ENCODE results near the gene RTN4. TPM values are rescaled to one million over a fixed set of nuclear protein-coding genes. Genes with fewer than 3 reads are reported as not detected.

The RTN4 gene
- total and polyA plus RNA-seq, 5 donors from 2014 or later, result 84.2 to 151 (median 102) TPM

DNA sequence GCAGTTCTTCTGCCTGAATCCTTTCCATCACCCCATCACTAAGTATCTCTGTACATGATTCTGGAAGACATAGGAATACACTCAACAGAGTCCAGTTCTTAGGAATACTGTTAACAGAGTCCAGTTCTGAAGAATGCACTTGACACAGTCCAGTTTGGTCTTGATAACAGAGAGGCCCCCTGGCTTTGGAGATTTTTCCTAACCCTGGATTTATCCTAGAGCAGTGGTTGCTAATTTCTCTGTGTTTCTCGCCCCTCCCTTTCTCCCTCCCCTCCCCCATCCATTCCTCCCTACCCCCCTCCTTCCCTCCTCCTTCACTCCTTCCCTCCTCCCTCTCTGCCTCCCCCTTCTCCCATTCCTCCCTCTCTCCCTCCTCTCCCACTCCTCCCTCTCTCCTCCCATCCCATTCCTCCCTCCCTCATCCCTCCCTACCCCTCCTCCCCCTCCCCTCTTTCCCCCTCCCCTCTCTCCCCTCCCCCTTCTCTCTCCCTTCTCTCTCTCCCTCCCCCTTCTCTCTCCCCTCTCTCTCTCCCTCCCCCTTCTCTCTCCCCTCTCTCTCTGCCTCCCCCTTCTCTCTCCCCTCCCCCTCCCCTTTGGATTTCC is 105.4 kb downstream of the RTN4 start:
- peaks cover 0 to 6% (median 2%) of the 10 kb centered on the region in 4 donors for H3K4me1 Mint-ChIP-seq
- H3K9me3 Mint-ChIP-seq, result peaks cover 0 to 3% (median 0%) of the 10 kb centered on the region in 7 donors
- no peak for DNase-seq

DNA sequence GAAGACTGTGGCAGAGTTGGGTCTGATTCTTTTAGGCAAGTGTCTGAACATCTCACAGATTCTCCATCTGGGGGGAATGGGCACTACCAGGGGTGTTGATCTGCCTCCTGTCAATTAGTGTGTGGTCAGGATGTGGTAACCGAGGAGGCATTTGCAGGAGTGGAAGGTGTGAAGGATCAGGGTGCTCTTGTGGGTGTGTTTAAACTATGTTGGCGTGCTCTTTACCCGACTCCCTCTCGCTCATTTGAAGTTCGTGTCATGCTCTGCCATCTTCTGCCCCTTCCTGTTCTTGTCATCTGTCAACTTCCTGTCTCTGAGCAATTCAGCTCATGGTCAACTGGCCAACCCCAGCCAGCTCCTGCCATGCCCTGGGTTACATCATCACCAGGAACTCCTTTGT is 107.9 kb downstream of the RTN4 start:
- ATAC-seq (ENCODE audit: low read depth in 2 of 2) (peak; percentile 55 to 64), DNase-seq (peak in 2 of 3 donors; percentile 36 to 70)
- H3K4me3 Mint-ChIP-seq, result no peak overlapping the region
- H3K27me3 Mint-ChIP-seq, result no peaks in the 10 kb centered on the region
- Histone ChIP-seq H3K27ac (ENCODE audit: insufficient read depth, low read length, poor library complexity, severe bottlenecking) (no peak overlapping the region), H3K9me3 (ENCODE audit: control insufficient read depth in 2 of 2, low read length in 2 of 2) (peaks cover 0 to 2% of the 10 kb centered on the region in 2 experiments), H3K4me1 (ENCODE audit: control insufficient read depth, insufficient read depth, low read length, poor library complexity, severe bottlenecking) (peaks cover 11% of the 10 kb centered on the region), H3K27me3 (ENCODE audit: control insufficient read depth, insufficient read depth, low read length) (no peaks in the 10 kb centered on the region), H3K36me3 (ENCODE audit: control insufficient read depth, insufficient read depth, low read length) (no peaks in the 10 kb centered on the region), H3K4me3 (ENCODE audit: low read depth, low read length) (no peak overlapping the region)
- H3K27ac Mint-ChIP-seq, result no peak overlapping the region
- no peaks in the 10 kb centered on the region for H3K36me3 Mint-ChIP-seq
- peaks cover 0 to 11% (median 2%) of the 10 kb centered on the region in 7 donors for H3K9me3 Mint-ChIP-seq
- H3K4me1 Mint-ChIP-seq, result peaks cover 0 to 6% (median 2%) of the 10 kb centered on the region in 4 donors

More for the DNA sequence above, 105.4 kb downstream of the RTN4 start:
- peaks cover 11% of the 10 kb centered on the region for H3K4me1 ChIP-seq (ENCODE audit: control insufficient read depth, insufficient read depth, low read length, poor library complexity, severe bottlenecking)
- no peak for ATAC-seq (ENCODE audit: low read depth in 2 of 2)
- Mint-ChIP-seq H3K27ac (no peak overlapping the region), H3K27me3 (no peaks in the 10 kb centered on the region), H3K36me3 (no peaks in the 10 kb centered on the region), H3K4me3 (no peak overlapping the region)
- no peaks in the 10 kb centered on the region for H3K27me3 ChIP-seq (ENCODE audit: control insufficient read depth, insufficient read depth, low read length)
- H3K9me3 ChIP-seq (ENCODE audit: control insufficient read depth in 2 of 2, low read length in 2 of 2), result no peaks in the 10 kb centered on the region
- no peak overlapping the region for H3K27ac ChIP-seq (ENCODE audit: insufficient read depth, low read length, poor library complexity, severe bottlenecking)
- H3K36me3 ChIP-seq (ENCODE audit: control insufficient read depth, insufficient read depth, low read length), result no peaks in the 10 kb centered on the region
- no peak overlapping the region for H3K4me3 ChIP-seq (ENCODE audit: low read depth, low read length)

DNA sequence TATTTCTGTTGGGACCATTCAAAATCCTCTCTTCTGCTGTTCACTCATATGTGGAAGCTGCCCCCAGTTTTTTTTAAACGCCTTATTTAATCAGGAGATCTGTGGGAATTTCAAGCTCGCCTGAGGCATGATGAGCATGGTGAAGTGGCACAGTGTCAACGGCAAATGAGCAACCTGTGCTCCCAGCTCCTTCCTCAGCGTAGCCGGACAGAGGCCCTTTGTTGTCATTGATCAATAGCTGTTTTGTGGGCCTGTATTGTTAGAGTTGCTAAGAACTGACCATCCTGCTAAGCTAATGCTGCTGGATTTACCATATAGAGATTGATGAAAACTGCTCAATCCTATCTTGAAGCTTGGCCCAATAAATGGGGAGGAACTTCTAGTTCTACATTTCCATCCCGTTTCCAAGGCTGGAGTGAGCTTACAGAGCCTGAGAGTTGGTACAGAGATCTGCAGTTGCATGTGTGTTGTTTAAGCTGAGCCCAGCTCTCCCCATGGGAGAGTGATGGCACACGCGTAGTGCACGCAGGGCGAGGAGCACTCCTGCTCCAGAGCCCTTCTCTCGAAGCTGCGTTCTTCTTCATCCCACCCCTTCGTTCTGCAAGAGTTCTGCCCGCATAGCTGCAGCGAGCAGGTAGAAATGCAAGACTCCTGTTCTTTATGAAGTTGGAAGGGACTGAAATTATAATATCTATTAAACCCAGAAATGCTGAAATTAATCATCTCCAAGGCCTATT is 108.8 kb downstream of the RTN4 start:
- Histone ChIP-seq H3K36me3 (ENCODE audit: control insufficient read depth, insufficient read depth, low read length) (no peaks in the 10 kb centered on the region), H3K27me3 (ENCODE audit: control insufficient read depth, insufficient read depth, low read length) (no peaks in the 10 kb centered on the region), H3K4me1 (ENCODE audit: control insufficient read depth, insufficient read depth, low read length, poor library complexity, severe bottlenecking) (peaks cover 11% of the 10 kb centered on the region), H3K9me3 (ENCODE audit: control insufficient read depth in 2 of 2, low read length in 2 of 2) (peaks cover 0 to 2% of the 10 kb centered on the region in 2 experiments), H3K4me3 (ENCODE audit: low read depth, low read length) (no peak overlapping the region), H3K27ac (ENCODE audit: insufficient read depth, low read length, poor library complexity, severe bottlenecking) (no peak overlapping the region)
- no peak for ATAC-seq (ENCODE audit: low read depth in 2 of 2)
- Mint-ChIP-seq H3K9me3 (peaks cover 0 to 11% (median 2%) of the 10 kb centered on the region in 7 donors), H3K4me1 (peaks cover 0 to 6% (median 2%) of the 10 kb centered on the region in 4 donors), H3K36me3 (no peaks in the 10 kb centered on the region), H3K27me3 (no peaks in the 10 kb centered on the region), H3K4me3 (no peak overlapping the region), H3K27ac (no peak overlapping the region)
- no peak for DNase-seq

DNA sequence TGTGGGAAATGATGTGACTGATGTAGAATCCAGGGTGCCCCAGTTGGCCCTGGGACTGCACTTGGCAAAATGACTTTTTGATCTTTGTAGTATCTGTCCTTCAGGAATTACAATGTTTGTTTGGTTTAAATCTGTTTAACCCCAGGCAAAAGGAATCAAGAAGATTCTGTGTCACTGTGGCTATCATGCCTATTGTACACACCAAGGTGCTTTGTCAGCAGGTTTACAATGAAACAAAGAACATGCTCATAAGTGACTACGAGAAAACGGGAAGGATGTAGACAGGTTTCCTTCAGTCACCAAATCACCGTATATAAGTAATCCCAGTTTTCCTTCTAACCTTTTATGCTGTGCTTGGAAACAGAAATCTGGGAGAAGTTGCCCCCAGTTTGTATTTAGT is 109.5 kb downstream of the RTN4 start:
- Histone ChIP-seq H3K27ac (ENCODE audit: insufficient read depth, low read length, poor library complexity, severe bottlenecking) (no peak overlapping the region), H3K36me3 (ENCODE audit: control insufficient read depth, insufficient read depth, low read length) (no peaks in the 10 kb centered on the region), H3K27me3 (ENCODE audit: control insufficient read depth, insufficient read depth, low read length) (no peaks in the 10 kb centered on the region), H3K9me3 (ENCODE audit: control insufficient read depth in 2 of 2, low read length in 2 of 2) (peaks cover 0 to 2% of the 10 kb centered on the region in 2 experiments), H3K4me1 (ENCODE audit: control insufficient read depth, insufficient read depth, low read length, poor library complexity, severe bottlenecking) (peaks cover 11% of the 10 kb centered on the region), H3K4me3 (ENCODE audit: low read depth, low read length) (no peak overlapping the region)
- Mint-ChIP-seq H3K27me3 (no peaks in the 10 kb centered on the region), H3K27ac (no peak overlapping the region), H3K36me3 (no peaks in the 10 kb centered on the region), H3K4me1 (peaks cover 0 to 4% (median 2%) of the 10 kb centered on the region in 4 donors), H3K4me3 (no peak overlapping the region), H3K9me3 (peaks cover 0 to 11% (median 2%) of the 10 kb centered on the region in 7 donors)
- DNase-seq (no peak), ATAC-seq (ENCODE audit: low read depth in 2 of 2) (no peak)

DNA sequence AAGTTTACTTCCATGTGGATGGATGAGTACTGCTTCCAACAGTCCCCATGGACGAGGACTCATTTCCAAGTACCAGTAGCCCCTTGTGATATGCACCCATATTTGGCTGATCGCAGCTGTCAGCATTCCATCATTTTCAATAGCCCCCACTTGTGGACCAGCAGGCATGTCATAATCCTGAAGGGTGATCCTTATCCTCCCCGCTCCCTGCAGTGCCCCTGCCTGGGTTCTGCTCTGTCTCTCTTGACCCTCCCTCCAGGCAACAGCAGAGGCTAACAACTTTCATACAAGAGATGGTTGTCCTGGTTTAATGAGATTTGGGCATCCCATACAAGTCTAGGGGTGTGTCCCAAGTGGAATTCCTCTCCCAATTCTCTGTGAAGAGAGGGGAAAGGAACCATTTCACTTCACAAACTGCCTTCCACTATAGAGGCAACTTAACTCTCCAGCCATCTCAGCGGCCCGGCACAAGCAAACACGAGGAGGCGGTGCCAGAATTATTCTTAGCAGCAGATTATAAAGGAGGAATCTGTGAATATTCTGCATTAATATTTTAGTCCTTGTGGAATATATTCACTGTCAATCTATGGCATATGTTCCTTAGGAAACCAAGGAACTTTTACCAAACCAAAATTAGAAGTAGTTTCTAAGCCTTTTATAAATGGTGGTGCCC is 110.7 kb downstream of the RTN4 start:
- Histone ChIP-seq H3K27ac (ENCODE audit: insufficient read depth, low read length, poor library complexity, severe bottlenecking) (no peak overlapping the region), H3K36me3 (ENCODE audit: control insufficient read depth, insufficient read depth, low read length) (no peaks in the 10 kb centered on the region), H3K9me3 (ENCODE audit: control insufficient read depth in 2 of 2, low read length in 2 of 2) (peaks cover 0 to 2% of the 10 kb centered on the region in 2 experiments), H3K27me3 (ENCODE audit: control insufficient read depth, insufficient read depth, low read length) (no peaks in the 10 kb centered on the region), H3K4me1 (ENCODE audit: control insufficient read depth, insufficient read depth, low read length, poor library complexity, severe bottlenecking) (peaks cover 11% of the 10 kb centered on the region), H3K4me3 (ENCODE audit: low read depth, low read length) (no peak overlapping the region)
- H3K4me1 Mint-ChIP-seq, result peaks cover 0 to 5% (median 0%) of the 10 kb centered on the region in 4 donors
- peaks cover 0 to 11% (median 2%) of the 10 kb centered on the region in 7 donors for H3K9me3 Mint-ChIP-seq
- no peaks in the 10 kb centered on the region for H3K36me3 Mint-ChIP-seq
- H3K4me3 Mint-ChIP-seq, result no peak overlapping the region
- H3K27ac Mint-ChIP-seq, result peak overlapping the region in 1 of 3 donors; percentile 11
- H3K27me3 Mint-ChIP-seq, result no peaks in the 10 kb centered on the region
- no peak for ATAC-seq (ENCODE audit: low read depth in 2 of 2)
- no peak for DNase-seq

DNA sequence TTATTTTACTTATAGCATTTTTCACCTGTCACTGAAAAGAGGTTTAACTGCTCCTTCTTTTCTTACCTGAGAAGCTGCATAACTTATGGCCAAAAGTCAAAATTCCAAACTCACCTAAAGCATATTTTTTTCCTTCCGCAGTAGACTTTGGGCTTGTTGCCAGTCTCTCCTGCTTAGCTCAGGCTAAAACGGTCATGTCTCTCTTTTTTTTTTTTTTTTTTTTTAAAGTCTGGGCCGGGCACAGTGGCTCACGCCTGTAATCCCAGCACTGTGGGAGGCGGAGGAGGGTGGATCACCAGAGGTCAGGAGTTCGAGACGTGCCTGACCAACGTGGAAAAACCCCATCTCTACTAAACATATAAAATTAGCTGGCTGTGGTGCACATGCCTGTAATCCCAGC is 113.5 kb downstream of the RTN4 start:
- no peak for DNase-seq
- no peak overlapping the region for H3K4me3 ChIP-seq (ENCODE audit: low read depth, low read length)
- no peaks in the 10 kb centered on the region for H3K36me3 ChIP-seq (ENCODE audit: control insufficient read depth, insufficient read depth, low read length)
- peaks cover 0 to 2% of the 10 kb centered on the region in 2 experiments for H3K9me3 ChIP-seq (ENCODE audit: control insufficient read depth in 2 of 2, low read length in 2 of 2)
- Mint-ChIP-seq H3K4me1 (peaks cover 0 to 5% (median under 1%) of the 10 kb centered on the region in 4 donors), H3K9me3 (peaks cover 0 to 11% (median 2%) of the 10 kb centered on the region in 7 donors), H3K27me3 (no peaks in the 10 kb centered on the region), H3K4me3 (no peak overlapping the region), H3K36me3 (no peaks in the 10 kb centered on the region), H3K27ac (no peak overlapping the region)
- no peaks in the 10 kb centered on the region for H3K4me1 ChIP-seq (ENCODE audit: control insufficient read depth, insufficient read depth, low read length, poor library complexity, severe bottlenecking)
- H3K27ac ChIP-seq (ENCODE audit: insufficient read depth, low read length, poor library complexity, severe bottlenecking), result no peak overlapping the region
- no peaks in the 10 kb centered on the region for H3K27me3 ChIP-seq (ENCODE audit: control insufficient read depth, insufficient read depth, low read length)
- no peak for ATAC-seq (ENCODE audit: low read depth in 2 of 2)

DNA sequence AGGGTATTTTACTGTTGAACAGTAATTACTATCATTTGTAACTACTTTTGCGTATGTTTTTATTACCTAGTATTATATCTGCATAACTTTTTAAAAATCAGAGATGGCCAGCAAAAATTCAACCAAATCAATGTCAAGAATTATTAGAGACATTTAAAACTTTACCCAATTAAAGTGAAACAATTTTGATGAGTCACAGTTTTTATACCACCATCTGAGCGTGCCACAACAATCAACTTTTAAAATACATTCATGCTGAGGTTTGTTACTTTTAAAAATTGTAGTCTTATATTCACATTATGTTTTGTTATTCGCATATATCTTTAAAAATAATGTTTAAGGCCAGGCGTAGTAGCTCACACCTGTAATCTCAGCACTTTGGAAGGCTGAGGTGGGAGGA is 114.9 kb downstream of the RTN4 start:
- Histone ChIP-seq H3K27ac (ENCODE audit: insufficient read depth, low read length, poor library complexity, severe bottlenecking) (no peak overlapping the region), H3K9me3 (ENCODE audit: control insufficient read depth in 2 of 2, low read length in 2 of 2) (peaks cover 0 to 2% of the 10 kb centered on the region in 2 experiments), H3K4me3 (ENCODE audit: low read depth, low read length) (no peak overlapping the region), H3K36me3 (ENCODE audit: control insufficient read depth, insufficient read depth, low read length) (no peaks in the 10 kb centered on the region), H3K27me3 (ENCODE audit: control insufficient read depth, insufficient read depth, low read length) (no peaks in the 10 kb centered on the region), H3K4me1 (ENCODE audit: control insufficient read depth, insufficient read depth, low read length, poor library complexity, severe bottlenecking) (no peaks in the 10 kb centered on the region)
- DNase-seq, result no peak
- no peak for ATAC-seq (ENCODE audit: low read depth in 2 of 2)
- Mint-ChIP-seq H3K4me3 (no peak overlapping the region), H3K27ac (no peak overlapping the region), H3K4me1 (peaks cover 0 to 5% (median under 1%) of the 10 kb centered on the region in 4 donors), H3K27me3 (no peaks in the 10 kb centered on the region), H3K9me3 (peaks cover 0 to 11% (median 2%) of the 10 kb centered on the region in 7 donors), H3K36me3 (no peaks in the 10 kb centered on the region)

All from CD4-positive, CD25-positive, alpha-beta regulatory T cell (primary cell).